ENCODE results near the gene GATAD2A.
A peak's percentile ranks its signal among the peaks of the same experiment; 100 is the strongest.

The GATAD2A gene

DNA sequence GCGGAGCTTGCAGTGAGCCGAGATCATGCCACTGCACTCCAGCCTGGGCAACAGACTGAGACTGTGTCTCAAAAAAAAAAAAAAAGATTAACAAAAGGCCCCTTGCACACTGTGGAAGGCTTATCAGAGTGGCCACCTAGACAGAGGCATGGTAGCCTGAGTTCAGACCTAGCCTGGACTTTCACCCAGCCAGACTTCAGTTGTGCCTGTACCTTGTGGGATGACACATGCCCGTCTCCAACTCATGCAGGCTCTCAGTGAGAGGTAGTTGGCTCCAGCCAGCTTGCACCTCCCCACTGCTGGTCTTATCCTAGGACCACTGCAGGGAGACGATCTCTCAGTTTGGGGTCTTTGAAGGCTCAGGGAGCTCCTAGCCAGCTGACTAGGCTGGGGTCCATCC, 52.2 kb downstream of the GATAD2A start:
- DNase-seq = no peak
- TF ChIP-seq POLR2A (IDR thresholded peaks at IDR 0.05; ENCODE audit: low read length) (no peak), GATA1 (IDR thresholded peaks at IDR 0.05; ENCODE audit: low read depth, low read length) (no peak)

DNA sequence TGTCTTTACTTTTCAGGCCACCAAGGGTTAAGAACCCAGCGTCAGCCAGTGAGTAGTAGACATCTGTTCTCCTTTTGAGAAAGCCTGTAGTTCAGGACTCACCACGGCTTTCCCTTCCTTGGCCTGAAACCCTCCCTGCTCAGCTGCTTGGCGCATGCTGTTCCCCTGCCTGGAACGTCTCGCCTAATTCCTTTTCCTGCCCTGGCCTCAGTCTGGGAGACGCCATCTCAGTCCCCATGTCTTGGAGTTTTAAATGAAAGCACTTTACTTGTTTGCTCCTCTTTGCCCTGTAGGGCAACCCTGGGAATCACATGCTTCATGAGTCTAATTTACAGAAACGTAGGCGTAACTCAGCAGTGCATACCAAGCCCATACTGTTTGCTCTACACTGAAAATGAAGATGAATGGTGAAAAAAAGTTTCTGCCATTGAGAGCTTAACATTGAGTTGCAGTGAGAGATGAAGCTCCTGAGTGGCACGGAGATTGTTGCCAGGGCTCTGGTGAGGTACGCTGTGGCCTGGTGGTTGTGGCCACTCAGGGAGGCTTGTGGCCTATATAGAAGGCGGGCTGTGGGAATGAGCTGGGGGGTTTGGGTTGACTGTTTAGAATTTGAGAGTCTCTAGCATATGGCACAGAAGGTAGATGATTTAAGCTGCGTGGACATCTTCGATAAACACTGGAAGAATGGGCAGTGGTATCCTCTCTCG, 52.8 kb downstream of the GATAD2A start:
- no peak for TF ChIP-seq GATA1 (IDR thresholded peaks at IDR 0.05; ENCODE audit: low read depth, low read length)
- no peak for TF ChIP-seq POLR2A (IDR thresholded peaks at IDR 0.05; ENCODE audit: low read length)
- DNase-seq = no peak

DNA sequence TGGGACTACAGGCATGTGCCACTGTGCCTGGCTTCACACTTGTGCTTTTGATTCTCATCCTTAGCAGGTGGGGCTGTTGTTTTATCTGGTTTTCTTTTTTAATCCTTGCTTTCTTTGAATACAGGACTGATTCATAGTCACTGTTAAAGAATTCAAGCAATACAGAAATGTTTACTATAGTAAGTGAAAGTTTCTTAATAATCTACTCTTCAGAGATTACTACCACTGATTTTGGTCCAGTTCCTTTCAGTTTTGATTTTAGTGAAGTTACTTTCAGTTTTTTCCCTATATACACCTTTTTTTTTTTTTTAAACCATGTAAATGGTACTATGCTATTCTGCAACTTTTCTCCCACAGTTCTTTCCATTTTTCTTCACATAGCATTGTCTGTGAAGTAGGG, 53.6 kb downstream of the GATAD2A start:
- peak in 1 of 2 experiments; percentile 51 for DNase-seq

DNA sequence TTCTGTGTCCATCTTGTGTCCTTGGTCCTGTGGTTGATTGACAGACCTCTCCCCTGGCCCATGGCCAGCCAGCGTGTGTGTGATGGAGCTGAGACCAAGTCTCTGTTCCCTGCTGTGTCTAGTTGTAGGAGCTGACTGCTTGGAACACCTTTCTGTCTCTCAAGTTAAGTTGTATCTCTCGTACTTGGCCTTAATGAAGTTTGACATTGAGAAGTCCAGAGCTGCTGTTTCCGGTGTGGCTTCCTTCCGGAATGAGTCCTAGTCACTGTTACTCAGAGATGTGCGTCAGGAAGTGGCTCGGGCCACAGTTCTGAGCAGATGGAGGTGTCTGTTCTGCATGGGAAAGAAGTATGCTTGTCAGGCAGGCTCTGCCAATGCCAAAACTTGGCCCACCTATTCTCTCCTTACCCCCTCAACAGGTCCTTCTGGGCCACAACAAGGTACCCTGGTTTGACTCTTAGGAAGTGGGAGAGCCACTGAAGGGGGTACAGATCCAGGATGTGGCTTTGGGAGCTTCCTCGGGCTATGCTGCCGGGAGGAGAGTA, 54.3 kb downstream of the GATAD2A start:
- DNase-seq = peak in 1 of 2 experiments; percentile 59
- no peak for TF ChIP-seq POLR2A (IDR thresholded peaks at IDR 0.05; ENCODE audit: low read length)
- TF ChIP-seq GATA1 (IDR thresholded peaks at IDR 0.05; ENCODE audit: low read depth, low read length) = no peak

More for the DNA sequence above, 53.6 kb downstream of the GATAD2A start:
- TF ChIP-seq POLR2A (IDR thresholded peaks at IDR 0.05; ENCODE audit: low read length) (no peak), GATA1 (IDR thresholded peaks at IDR 0.05; ENCODE audit: low read depth, low read length) (no peak)

DNA sequence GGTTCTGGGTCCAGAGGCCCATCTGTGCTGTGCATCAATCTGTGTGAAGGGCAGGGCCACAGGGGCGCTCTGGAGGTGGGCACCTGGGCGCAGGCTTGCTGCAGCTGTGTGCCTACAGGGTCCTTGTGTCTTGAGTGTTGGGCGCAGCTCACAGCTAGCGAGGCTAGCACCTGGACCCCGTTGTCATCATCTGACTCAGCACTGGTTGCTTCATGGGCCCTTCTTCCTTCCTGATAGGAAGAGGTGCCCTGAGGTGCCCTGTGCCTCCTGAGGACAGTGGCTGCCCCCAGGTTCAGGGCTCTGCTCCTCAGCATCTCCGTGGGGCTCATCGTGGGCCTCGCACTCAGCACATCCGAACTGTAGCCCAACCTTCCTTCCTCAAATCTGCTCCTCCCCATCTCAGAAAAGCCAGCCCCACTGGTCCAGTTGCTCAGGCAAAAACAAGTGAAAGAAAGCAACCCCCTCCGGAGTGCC, 54.8 kb downstream of the GATAD2A start:
- DNase-seq = peak in 1 of 2 experiments; percentile 36

DNA sequence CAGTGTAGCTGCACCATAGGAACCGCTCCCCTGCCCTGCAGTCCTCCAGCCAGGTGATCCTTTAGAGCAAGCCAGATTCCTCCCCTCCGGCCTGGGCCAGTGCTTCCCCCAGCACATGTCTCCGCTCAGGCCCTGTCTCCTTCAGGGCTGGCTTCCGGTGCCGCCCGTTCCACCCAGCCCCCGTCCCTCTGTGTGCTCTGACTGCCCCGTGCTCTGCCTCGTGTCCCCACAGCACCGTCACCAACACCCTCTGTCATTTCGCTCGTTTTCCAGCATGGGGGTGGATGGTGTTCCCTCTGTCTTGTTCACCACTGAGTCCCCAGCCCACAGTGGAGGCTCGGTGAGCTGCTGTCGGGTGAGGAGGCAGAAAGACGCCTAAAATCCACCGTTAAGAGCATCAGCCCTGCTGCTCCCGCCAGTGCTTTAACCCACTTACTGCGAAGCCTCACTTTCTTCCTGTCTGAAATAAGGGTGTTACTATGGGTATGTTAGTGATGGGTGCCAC, 55.3 kb downstream of the GATAD2A start:
- DNase-seq = peak in 1 of 2 experiments; percentile 52

More for the DNA sequence above, 54.8 kb downstream of the GATAD2A start:
- no peak for TF ChIP-seq POLR2A (IDR thresholded peaks at IDR 0.05; ENCODE audit: low read length)
- TF ChIP-seq GATA1 (IDR thresholded peaks at IDR 0.05; ENCODE audit: low read depth, low read length) = no peak

DNA sequence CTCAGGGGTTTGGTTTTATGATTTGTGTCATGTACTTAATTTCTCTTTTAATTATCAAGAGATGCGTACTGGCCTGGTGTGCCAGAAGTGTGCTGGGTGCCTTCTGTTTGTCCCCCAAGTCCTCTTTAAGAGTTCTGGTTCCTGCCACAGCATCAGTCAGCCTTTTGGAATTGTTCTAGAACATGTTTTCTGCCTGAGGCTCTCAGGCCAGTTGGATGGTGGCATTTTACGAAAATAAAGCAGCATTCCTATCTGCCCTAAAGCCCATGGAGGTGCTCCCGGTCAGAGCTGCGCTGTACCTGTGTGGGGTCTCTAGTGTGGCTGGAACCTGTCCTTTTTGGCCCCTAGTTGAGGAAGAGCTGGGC, 55.8 kb downstream of the GATAD2A start:
- DNase-seq = no peak
- TF ChIP-seq POLR2A (IDR thresholded peaks at IDR 0.05; ENCODE audit: low read length) (no peak), GATA1 (IDR thresholded peaks at IDR 0.05; ENCODE audit: low read depth, low read length) (no peak)

More for the DNA sequence above, 55.3 kb downstream of the GATAD2A start:
- TF ChIP-seq POLR2A (IDR thresholded peaks at IDR 0.05; ENCODE audit: low read length) = no peak
- no peak for TF ChIP-seq GATA1 (IDR thresholded peaks at IDR 0.05; ENCODE audit: low read depth, low read length)

DNA sequence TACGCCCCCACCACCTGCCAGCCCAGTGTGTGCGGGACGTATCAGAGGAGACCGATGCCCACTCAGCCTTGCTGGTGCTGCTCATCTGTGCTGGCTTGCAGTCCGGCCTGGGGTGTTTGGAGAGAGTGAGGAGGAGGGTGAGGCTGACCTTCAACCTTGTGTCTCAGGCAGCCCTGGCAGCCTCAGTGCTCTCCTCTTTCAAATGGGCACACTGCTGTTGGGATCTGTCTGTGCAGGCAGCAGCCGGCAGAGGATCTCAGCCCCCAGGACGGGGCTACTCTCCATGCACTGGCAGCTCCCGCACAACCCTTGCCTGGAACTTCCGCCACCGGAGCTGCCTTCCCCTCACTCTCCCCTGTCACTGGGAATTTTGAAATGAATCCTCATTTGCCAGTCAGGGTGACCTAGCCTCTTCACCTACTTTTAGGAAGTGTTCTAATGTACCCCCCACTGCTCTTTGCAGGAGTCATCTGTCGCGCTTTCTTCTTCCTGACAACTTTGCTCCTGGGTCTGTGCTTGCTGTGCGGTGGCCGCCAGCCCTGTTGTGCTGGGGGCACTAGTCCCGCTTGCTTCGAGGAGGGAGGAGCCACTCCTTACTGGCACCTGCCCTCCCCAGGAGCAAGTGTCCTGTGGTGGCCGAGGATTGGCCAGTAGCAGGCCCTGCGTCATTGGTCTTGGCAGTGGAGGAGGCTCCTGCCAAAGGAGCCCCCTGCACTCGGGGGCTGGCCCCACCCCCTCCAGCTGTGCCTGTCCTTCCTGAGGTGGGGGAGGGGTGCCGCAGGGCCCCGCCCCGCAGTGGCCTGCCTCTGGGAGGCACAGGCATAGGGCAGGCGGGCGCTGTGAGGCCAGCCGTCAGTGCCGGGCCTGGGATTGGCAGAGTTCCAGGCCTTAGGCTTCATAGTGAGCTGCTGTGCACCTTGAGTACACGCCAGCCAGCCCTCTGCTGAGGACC, 56.5 kb downstream of the GATAD2A start:
- no peak for TF ChIP-seq GATA1 (IDR thresholded peaks at IDR 0.05; ENCODE audit: low read depth, low read length)
- TF ChIP-seq POLR2A (IDR thresholded peaks at IDR 0.05; ENCODE audit: low read length) = no peak
- peak; percentile 86 for DNase-seq

DNA sequence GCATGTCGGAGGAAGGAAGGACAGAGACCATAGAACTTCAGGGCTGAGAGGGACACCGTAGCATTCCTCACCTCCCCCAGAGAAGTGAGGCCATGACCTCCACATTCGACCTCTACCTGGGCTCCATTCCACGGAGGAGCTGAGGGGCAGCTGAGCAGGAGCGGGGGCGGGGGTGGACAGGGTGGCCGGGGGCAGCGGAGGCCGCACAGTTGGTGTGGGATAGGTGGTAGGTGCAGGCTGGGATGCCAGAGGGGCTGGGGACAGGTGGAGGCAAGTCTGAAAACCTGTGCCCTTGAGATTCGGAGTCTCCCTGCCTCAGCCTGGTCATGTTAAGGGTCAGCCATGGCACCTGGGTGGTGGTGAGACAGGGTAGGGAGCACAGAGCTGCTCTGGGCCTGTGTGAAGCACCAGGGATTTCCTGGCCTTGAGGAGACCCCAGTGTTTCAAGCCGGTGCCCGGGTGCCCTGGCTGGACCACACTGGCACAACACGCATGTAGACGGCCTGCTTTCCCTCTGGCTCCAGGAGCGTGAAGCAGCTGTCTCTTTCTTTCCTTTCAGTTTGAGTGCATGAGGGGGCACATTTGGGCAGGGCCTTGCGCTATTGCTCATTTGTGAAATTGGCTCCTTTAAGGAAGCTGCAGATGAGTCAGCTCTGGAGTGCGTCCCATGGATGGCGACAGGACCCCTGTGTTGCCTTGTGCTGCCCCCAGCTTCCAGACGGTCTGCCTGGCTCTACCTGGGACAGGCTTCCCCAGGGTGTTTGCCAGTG, 58.1 kb downstream of the GATAD2A start:
- no peak for DNase-seq
- TF ChIP-seq POLR2A (IDR thresholded peaks at IDR 0.05; ENCODE audit: low read length) (no peak), GATA1 (IDR thresholded peaks at IDR 0.05; ENCODE audit: low read depth, low read length) (no peak)

DNA sequence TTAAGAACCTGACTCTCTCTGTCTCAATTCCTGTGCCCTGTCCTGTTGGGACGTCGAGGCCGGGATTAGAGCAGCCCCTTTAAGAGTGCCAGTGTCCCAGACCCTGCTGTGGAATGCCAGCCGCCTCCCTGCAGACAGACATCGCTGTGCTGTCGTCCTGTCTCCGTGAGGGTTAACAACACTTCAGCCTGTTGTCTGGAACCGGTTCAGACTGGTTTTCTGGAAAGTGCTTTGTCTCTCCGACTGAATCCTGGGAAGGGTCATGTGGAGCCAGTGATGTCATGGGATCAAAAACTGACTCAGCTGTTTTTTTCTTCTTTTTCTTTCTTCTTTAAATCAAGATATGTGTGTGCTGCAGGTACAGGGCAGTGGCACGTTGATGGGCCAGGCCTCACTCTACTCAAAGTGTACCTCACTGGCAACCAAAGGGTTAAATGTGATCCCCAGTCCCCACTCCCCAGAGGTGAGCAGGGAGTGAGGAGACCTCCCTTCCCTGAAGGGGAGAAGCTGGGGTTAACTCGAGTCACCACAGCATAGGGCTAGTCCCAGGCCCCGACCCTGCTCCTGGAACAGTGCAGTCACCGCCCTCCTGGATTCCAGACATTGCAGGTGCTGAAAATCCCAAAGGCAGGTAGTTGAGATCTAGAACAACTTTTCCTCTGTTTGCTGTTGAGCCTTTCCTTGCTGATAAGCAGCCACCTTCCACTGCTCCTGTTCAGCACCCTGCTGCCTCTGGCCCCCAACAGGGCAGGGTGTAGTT, 59.0 kb downstream of the GATAD2A start:
- TF ChIP-seq POLR2A (IDR thresholded peaks at IDR 0.05; ENCODE audit: low read length) (no peak), GATA1 (IDR thresholded peaks at IDR 0.05; ENCODE audit: low read depth, low read length) (no peak)
- no peak for DNase-seq

DNA sequence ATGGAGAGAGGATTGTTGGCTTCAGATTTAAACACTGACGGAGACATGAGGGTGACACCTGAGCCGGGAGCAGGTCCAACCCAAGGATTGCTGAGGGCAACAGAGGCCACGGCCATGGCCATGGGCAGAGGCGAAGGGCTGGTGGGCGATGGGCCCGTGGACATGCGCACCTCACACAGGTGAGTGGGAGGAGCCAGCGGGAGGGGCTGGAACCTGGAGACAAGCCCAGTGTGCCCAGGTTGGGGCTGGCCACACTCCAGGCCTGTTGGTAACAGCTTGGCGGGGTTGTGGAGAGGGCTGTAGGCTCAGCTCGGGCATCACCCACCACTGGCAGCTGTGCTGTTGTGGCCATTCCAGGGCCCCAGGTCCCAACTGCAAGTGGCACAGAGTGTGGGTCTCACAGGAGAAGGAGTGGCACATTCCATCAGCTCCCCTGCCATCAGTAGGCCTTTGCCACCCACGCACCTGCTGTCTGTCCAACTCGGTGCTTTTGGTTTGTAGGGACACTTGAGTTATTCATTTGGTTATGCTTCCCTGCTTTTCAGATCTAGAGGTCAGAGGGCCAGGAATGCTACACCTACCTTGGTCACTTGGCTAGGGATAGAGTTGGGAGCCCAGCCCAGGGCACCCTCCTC, 60.1 kb downstream of the GATAD2A start:
- TF ChIP-seq GATA1 (IDR thresholded peaks at IDR 0.05; ENCODE audit: low read depth, low read length) = no peak
- no peak for DNase-seq

DNA sequence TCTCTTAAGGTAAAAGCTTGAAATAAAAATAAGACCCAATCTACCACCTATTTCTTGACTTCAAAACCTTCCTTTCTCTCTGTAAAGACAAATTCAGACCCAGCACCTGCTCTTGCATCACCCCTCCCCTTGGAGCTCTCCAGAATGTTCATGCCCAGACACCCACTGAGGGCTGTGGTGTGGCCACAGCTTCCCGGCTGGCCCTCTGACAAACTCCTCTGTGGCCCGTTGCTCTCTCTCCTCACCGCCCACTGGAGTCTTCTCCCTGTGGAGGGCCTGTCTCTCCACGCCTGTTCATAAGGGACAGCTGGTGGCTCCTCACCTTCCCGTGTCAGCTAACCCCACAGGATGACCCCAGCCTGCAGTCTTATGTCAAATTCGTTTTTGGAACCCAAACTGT, 60.7 kb downstream of the GATAD2A start:
- no peak for DNase-seq
- TF ChIP-seq GATA1 (IDR thresholded peaks at IDR 0.05; ENCODE audit: low read depth, low read length) (no peak), POLR2A (IDR thresholded peaks at IDR 0.05; ENCODE audit: low read length) (no peak)
